ENCODE measurements around the gene CYB5B. TPM values are rescaled to one million over a fixed set of nuclear protein-coding genes. Genes with fewer than 3 reads are reported as not detected.

The CYB5B gene
- total and polyA plus RNA-seq, 9 donors, result 55.5 to 74.5 (median 66.7) TPM

DNA sequence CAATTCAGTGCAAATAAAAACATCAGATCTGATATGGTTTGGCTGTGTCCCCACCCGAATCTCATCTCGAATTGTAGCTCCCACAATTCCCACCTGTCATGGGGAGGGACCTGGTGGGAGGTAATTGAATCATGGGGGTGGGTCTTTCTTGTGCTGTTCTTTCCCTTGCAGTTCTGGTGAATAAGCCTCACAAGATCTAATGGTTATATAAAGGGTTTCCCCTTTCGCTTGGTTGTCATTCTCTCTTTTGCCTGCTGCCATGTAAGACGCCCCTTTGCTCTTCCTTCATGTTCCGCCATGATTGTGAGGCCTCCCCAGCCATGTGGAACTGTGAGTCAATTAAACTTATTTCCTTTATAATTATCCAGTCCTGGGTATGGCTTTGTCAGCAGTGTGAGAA, 72.5 kb downstream of the CYB5B start:
- DNase-seq, result no peak
- no peak overlapping the region for H3K4me3 ChIP-seq (ENCODE audit: low read length)
- H3K9me3 ChIP-seq (replicated peaks; ENCODE audit: control insufficient read depth, low read depth, low read length), result peaks cover 2% of the 10 kb centered on the region
- H3K27me3 ChIP-seq (ENCODE audit: control insufficient read depth, insufficient read depth, low read length), result no peaks in the 10 kb centered on the region
- H3K27ac ChIP-seq (ENCODE audit: low read length), result no peak overlapping the region
- H3K4me1 ChIP-seq (ENCODE audit: control insufficient read depth, insufficient read depth, low read length), result no peaks in the 10 kb centered on the region
- no peaks in the 10 kb centered on the region for H3K36me3 ChIP-seq (ENCODE audit: control insufficient read depth, insufficient read depth, low read length)
- 77% methylated on average over 3 of the region's 5 CpGs for WGBS (ENCODE audit: insufficient coverage)

DNA sequence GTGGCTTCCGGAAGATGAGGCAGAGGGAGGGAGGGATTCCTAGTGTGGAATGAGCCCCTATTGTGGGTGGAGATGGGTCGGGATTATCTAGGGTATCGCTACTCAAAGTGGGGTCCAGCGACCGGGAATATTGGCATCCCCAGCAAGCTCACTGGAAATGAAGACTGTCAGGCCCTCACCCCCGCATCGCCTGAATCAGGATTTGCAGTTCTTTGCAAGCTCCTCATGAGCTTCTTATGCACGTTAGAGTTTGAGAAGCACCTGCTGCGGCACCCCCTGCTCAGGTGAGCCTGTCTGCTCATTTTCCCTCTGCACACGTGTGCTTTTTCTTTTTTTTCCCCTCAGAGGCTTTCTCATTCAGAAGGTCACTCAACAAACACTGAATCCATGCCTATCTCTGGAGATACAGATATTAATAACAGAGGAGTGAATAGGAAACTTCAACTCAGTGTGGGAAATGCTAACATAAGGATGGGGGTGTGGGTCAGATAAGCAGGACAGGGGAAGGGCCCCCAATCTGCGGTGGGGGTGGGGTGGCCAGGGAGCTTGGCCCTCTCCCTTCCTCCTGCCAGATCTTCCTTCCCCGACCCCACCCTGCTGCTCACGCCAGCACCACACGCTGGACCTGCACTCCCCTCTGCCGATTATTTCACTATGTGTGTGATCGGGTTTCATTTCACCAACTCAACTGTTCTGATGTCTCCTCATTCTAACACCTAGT, 73.6 kb downstream of the CYB5B start:
- H3K27me3 ChIP-seq (ENCODE audit: control insufficient read depth, insufficient read depth, low read length), result no peaks in the 10 kb centered on the region
- no peak overlapping the region for H3K27ac ChIP-seq (ENCODE audit: low read length)
- 64% methylated on average over 8 of the region's 16 CpGs for WGBS (ENCODE audit: insufficient coverage)
- peaks cover 2% of the 10 kb centered on the region for H3K9me3 ChIP-seq (replicated peaks; ENCODE audit: control insufficient read depth, low read depth, low read length)
- no peak overlapping the region for H3K4me3 ChIP-seq (ENCODE audit: low read length)
- H3K4me1 ChIP-seq (ENCODE audit: control insufficient read depth, insufficient read depth, low read length), result no peaks in the 10 kb centered on the region
- no peaks in the 10 kb centered on the region for H3K36me3 ChIP-seq (ENCODE audit: control insufficient read depth, insufficient read depth, low read length)
- DNase-seq, result no peak

DNA sequence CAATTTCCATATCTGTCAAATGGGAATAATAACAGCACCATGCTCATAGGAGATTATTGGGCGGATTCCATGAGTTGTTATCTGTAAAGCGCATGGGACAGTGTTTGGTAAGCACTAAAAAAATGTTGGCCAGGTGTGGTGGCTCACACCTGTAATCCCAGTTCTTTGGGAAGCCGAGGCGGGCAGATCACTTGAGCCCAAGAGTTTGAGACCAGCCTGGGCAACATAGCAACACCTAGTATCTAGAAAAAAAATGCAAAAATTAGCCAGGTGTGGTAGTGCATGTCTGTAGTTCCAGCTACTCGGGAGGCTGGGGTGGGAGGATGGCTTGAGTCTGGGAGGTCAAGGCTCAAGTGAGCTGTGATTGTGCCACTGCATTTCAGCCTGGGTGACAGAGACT, 74.5 kb downstream of the CYB5B start:
- Histone ChIP-seq H3K27me3 (ENCODE audit: control insufficient read depth, insufficient read depth, low read length) (no peaks in the 10 kb centered on the region), H3K27ac (ENCODE audit: low read length) (no peak overlapping the region), H3K36me3 (ENCODE audit: control insufficient read depth, insufficient read depth, low read length) (no peaks in the 10 kb centered on the region), H3K4me1 (ENCODE audit: control insufficient read depth, insufficient read depth, low read length) (no peaks in the 10 kb centered on the region), H3K9me3 (replicated peaks; ENCODE audit: control insufficient read depth, low read depth, low read length) (peaks cover 2% of the 10 kb centered on the region), H3K4me3 (ENCODE audit: low read length) (no peak overlapping the region)
- 88% methylated on average over 3 of the region's 5 CpGs for WGBS (ENCODE audit: insufficient coverage)
- no peak for DNase-seq

DNA sequence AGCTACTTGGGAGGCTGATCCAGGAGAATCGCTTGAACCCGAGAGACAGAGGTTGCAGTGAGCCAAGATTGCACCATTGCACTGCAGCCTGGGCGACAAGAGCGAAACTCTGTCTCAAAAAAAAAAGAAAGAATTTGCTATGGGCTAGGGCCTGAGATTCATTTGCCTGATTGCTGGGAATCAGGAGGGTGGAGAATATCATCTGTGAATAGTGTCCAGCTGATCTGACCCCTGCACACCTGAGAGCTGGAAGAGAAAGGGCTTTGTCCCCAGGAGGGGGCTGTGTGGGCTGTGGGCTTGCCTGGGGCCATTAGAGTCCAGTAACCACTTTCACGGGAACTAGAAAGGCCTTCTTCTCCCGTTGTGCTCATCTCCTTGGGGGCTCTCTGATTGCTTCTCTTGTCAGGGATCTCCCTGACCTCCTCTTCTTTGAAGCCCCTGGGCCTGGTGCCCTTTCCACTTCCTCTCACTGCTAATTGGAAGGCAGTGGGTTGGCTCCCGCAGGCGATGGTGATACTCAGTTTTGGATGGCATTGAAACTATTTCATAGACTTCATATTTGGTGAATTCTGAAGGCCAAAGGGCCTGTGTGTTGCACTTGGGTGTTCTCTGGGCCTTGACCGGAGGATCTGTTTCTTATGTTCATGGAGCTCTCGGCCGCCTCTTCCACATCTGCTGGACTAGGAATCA, 75.3 kb downstream of the CYB5B start:
- Histone ChIP-seq H3K9me3 (replicated peaks; ENCODE audit: control insufficient read depth, low read depth, low read length) (no peaks in the 10 kb centered on the region), H3K4me3 (ENCODE audit: low read length) (no peak overlapping the region), H3K4me1 (ENCODE audit: control insufficient read depth, insufficient read depth, low read length) (no peaks in the 10 kb centered on the region), H3K36me3 (ENCODE audit: control insufficient read depth, insufficient read depth, low read length) (no peaks in the 10 kb centered on the region), H3K27ac (ENCODE audit: low read length) (no peak overlapping the region), H3K27me3 (ENCODE audit: control insufficient read depth, insufficient read depth, low read length) (no peaks in the 10 kb centered on the region)
- 74% methylated on average over 7 of the region's 11 CpGs for WGBS (ENCODE audit: insufficient coverage)
- DNase-seq, result no peak

DNA sequence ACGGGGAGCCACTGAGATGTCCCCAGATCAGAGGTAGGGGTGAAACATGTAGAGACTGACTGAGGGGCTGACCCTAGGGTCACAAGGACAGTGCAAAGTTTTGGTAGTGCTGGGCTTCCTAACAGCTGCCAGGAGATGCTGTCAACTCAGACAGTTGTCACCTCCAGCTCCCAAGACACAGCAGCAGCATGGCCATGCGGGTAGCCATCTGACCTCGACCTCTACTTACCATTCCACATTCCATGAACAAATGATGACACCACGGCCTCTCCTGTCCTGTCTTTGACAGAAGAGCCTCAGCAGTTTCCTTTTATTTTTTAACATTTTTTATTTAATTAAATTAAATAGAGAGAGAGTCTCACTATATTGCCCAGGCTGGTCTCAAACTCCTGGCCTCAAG, 76.1 kb downstream of the CYB5B start:
- no peaks in the 10 kb centered on the region for H3K36me3 ChIP-seq (ENCODE audit: control insufficient read depth, insufficient read depth, low read length)
- 100% methylated on average over 2 of the region's 4 CpGs for WGBS (ENCODE audit: insufficient coverage)
- H3K27me3 ChIP-seq (ENCODE audit: control insufficient read depth, insufficient read depth, low read length), result no peaks in the 10 kb centered on the region
- H3K4me3 ChIP-seq (ENCODE audit: low read length), result no peak overlapping the region
- no peaks in the 10 kb centered on the region for H3K9me3 ChIP-seq (replicated peaks; ENCODE audit: control insufficient read depth, low read depth, low read length)
- no peak for DNase-seq
- H3K27ac ChIP-seq (ENCODE audit: low read length), result no peak overlapping the region
- no peaks in the 10 kb centered on the region for H3K4me1 ChIP-seq (ENCODE audit: control insufficient read depth, insufficient read depth, low read length)

DNA sequence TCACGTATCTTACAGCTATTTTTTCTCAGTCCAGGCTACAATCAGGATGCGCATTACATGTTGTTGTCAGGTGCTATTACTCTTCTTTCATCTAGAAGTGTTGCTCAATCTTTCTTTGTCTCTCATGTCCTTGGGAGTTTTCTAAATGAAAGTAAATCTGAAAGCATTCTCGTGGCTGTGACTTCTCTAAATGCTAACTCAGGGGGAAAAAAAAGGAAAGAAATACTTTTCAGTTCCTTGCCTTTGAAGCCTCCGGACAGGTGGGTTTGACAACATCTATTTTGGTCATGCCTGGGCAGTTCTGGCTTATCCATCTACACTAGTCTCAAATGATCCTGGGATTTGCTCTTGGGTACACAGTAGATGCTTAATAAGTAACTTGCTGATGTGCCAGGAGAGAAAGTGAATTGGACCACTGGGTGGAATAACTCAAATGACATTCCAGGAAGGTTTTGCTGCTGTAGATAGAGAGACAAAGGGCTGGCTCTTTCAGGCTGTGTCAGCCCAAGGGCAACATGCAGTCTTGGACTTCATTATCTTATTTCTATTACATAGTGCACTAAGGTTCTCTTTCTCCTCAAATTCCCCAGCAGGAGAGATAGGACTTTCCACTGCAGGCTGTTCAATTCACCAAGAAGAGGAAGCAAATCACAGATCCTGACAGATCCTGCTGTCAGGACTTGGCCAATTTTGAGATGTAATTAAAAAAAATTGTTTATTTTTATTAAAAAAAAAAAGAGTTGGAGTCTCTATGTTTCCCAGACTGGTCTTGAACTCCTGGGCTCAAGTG, 77.7 kb downstream of the CYB5B start:
- no CpG with 5 or more reads among the region's 4 CpGs for WGBS (ENCODE audit: insufficient coverage)
- DNase-seq, result peak; percentile 15
- Histone ChIP-seq H3K4me3 (ENCODE audit: low read length) (no peak overlapping the region), H3K27me3 (ENCODE audit: control insufficient read depth, insufficient read depth, low read length) (no peaks in the 10 kb centered on the region), H3K27ac (ENCODE audit: low read length) (no peak overlapping the region), H3K4me1 (ENCODE audit: control insufficient read depth, insufficient read depth, low read length) (no peaks in the 10 kb centered on the region), H3K9me3 (replicated peaks; ENCODE audit: control insufficient read depth, low read depth, low read length) (no peaks in the 10 kb centered on the region), H3K36me3 (ENCODE audit: control insufficient read depth, insufficient read depth, low read length) (no peaks in the 10 kb centered on the region)

DNA sequence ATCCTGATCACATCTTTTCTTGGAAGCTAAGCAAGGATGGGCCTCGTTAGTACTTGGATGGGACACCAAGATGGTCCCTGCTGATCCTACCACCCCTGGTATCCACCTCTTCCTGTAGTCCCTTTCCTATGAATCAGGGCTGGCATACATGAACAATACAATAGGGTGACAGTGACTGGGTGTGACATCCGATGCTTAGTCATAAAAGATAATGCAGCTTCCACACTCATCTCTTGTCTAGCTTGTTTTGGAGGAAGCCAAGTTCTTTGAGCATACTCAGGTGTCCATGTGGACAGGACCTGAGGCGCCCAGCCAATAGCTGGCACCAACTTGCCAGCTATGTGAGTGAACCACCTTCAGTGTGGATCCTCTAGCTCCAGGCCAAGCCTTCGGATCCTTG, 78.8 kb downstream of the CYB5B start:
- Histone ChIP-seq H3K27ac (ENCODE audit: low read length) (no peak overlapping the region), H3K4me1 (ENCODE audit: control insufficient read depth, insufficient read depth, low read length) (no peaks in the 10 kb centered on the region), H3K9me3 (replicated peaks; ENCODE audit: control insufficient read depth, low read depth, low read length) (no peaks in the 10 kb centered on the region), H3K36me3 (ENCODE audit: control insufficient read depth, insufficient read depth, low read length) (no peaks in the 10 kb centered on the region), H3K4me3 (ENCODE audit: low read length) (no peak overlapping the region), H3K27me3 (ENCODE audit: control insufficient read depth, insufficient read depth, low read length) (no peaks in the 10 kb centered on the region)
- no peak for DNase-seq
- 100% methylated on average over 2 of the region's 4 CpGs for WGBS (ENCODE audit: insufficient coverage)

DNA sequence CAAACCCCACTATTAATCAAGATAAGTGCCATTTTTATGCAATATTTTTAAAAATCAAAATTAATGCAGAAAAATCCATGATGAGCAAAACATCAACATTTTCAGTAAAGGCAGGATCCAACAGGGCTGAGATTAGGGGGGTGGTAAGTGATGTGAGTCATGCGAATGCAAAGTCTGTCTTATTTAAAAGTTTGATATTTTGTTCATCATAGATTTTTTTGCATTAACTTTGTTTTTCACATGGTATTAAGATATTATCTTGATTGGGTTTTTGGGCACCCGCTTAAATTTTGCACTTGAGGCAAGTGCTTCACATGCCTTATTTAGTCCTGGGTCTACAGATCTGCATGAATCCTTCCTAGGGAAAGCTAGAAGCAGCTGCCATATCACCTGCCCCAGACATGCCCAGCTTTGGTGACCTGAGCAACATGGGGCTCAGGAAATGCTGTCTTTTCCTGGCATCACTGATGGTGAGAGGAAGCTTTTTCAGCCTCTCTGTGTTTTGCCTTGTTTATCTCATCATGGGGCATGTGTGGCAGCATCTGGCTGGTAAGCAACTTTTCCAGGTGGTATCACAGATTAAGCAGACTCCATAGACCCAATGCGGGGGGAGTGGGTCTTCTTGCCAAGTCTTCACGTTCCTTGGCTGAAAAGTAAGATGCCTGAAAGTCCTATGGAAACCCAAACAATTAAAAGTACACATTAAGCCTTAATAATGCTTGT, 83.8 kb downstream of the CYB5B start:
- Histone ChIP-seq H3K27me3 (ENCODE audit: control insufficient read depth, insufficient read depth, low read length) (no peaks in the 10 kb centered on the region), H3K4me3 (ENCODE audit: low read length) (no peak overlapping the region), H3K9me3 (replicated peaks; ENCODE audit: control insufficient read depth, low read depth, low read length) (no peaks in the 10 kb centered on the region), H3K4me1 (ENCODE audit: control insufficient read depth, insufficient read depth, low read length) (no peaks in the 10 kb centered on the region), H3K36me3 (ENCODE audit: control insufficient read depth, insufficient read depth, low read length) (no peaks in the 10 kb centered on the region), H3K27ac (ENCODE audit: low read length) (no peak overlapping the region)
- no peak for DNase-seq
- WGBS (ENCODE audit: insufficient coverage), result 100% methylated on average over 1 of the region's 4 CpGs

DNA sequence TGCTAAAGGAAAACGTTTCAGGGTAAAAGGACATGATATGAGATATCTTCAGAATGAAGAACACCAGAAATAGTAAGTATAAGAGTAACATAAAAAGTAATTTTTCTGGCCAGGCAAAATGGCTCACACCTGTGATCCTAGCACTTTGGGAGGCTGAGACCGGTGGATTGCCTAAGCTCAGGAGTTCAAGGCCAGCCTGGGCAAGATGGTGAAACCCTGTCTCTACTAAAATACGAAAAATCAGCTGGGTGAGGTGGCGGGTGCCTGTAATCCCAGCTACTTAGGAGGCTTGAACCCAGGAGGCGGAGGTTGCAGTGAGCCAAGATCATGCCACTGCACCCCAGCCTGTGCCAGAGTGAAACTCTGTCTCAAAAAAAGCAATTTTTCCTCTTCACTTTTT, 84.7 kb downstream of the CYB5B start:
- no peaks in the 10 kb centered on the region for H3K4me1 ChIP-seq (ENCODE audit: control insufficient read depth, insufficient read depth, low read length)
- no peak for DNase-seq
- H3K36me3 ChIP-seq (ENCODE audit: control insufficient read depth, insufficient read depth, low read length), result no peaks in the 10 kb centered on the region
- no peaks in the 10 kb centered on the region for H3K27me3 ChIP-seq (ENCODE audit: control insufficient read depth, insufficient read depth, low read length)
- H3K27ac ChIP-seq (ENCODE audit: low read length), result no peak overlapping the region
- no peak overlapping the region for H3K4me3 ChIP-seq (ENCODE audit: low read length)
- H3K9me3 ChIP-seq (replicated peaks; ENCODE audit: control insufficient read depth, low read depth, low read length), result no peaks in the 10 kb centered on the region
- 92% methylated on average over 4 of the region's 5 CpGs for WGBS (ENCODE audit: insufficient coverage)

DNA sequence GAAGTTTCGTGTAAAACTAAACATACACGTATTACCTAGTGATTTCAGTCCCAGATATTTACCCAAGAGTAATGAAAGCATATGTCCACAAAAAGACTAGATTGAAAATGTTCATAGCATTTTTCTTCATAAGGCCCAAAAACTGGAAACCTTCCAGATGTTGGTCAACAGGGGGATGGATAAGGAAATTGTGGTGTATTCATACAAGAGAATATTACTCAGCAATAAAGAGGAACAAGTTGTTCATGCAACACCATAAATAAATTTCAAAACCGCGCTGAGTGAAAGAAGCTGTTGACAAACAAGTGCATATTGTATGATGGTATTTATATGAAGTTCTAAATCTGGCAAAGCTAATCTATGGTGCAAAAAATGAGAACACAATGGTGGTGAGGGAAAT, 87.2 kb downstream of the CYB5B start:
- Histone ChIP-seq H3K9me3 (replicated peaks; ENCODE audit: control insufficient read depth, low read depth, low read length) (no peaks in the 10 kb centered on the region), H3K4me1 (ENCODE audit: control insufficient read depth, insufficient read depth, low read length) (no peaks in the 10 kb centered on the region), H3K27ac (ENCODE audit: low read length) (no peak overlapping the region), H3K4me3 (ENCODE audit: low read length) (no peak overlapping the region), H3K27me3 (ENCODE audit: control insufficient read depth, insufficient read depth, low read length) (peaks cover 2% of the 10 kb centered on the region), H3K36me3 (ENCODE audit: control insufficient read depth, insufficient read depth, low read length) (no peaks in the 10 kb centered on the region)
- DNase-seq, result no peak
- no CpG with 5 or more reads among the region's 4 CpGs for WGBS (ENCODE audit: insufficient coverage)
